A549 treated with GW870086 at 1 μM for 4 hours (cell line): Measurements from ENCODE around the gene SUV39H2. TPM values are rescaled to one million over a fixed set of nuclear protein-coding genes. Genes with fewer than 3 reads are reported as not detected.

Experiments used
- total RNA-seq: library from RNA; stranded (reverse); fragments of 200-300 nt; extraction: Qiagen RNA extraction; gene quantifications from 5 replicates; pipeline ENCODE4 v1.2.3, GENCODE V29; 2022; ENCODE audit warnings: low read depth

The SUV39H2 gene
- total RNA-seq = 18.9 to 23.0 TPM (median 20.8 TPM) in 5 replicates

GRCh38 chr10:14878266-14879123 lies at the start of gene SUV39H2:
Gene SUV39H2, plus strand, starts transcription at chr10:14878866. Its CDS starts 23 bp downstream, at chr10:14878889.

GRCh38 chr10:14837757-14838581 lies 40.7 kb upstream of the SUV39H2 start, which contains the start of the genes CDNF, HSPA14 and MSANTD7:
Gene CDNF, minus strand, starts transcription at chr10:14838037. Its CDS starts 91 bp downstream, at chr10:14837946.
Gene HSPA14, plus strand, starts transcription at chr10:14838306. Its CDS starts 97 bp downstream, at chr10:14838403.
Gene MSANTD7, plus strand, starts transcription at chr10:14838306. Its CDS starts 3,979 bp downstream, at chr10:14842285.

Other genes starting within 250 kb of the SUV39H2 start
- gene FAM107B, start 104.0 kb upstream of the SUV39H2 start, total RNA-seq = 99.4 to 139 TPM (median 132 TPM) in 5 replicates
- 0.95 to 1.6 TPM (median 1.3 TPM) in 5 replicates for gene CDNF, start 40.8 kb upstream of the SUV39H2 start, total RNA-seq
- 43.8 to 46.0 TPM (median 45.1 TPM) in 5 replicates for gene HSPA14, start 40.6 kb upstream of the SUV39H2 start, total RNA-seq
- gene MSANTD7, start 40.6 kb upstream of the SUV39H2 start, total RNA-seq = 11.5 to 13.5 TPM (median 12.8 TPM) in 5 replicates
- gene DCLRE1C, start 75.2 kb downstream of the SUV39H2 start, total RNA-seq = 3.9 to 6.6 TPM (median 5.7 TPM) in 5 replicates
- 0.55 to 1.0 TPM (median 0.77 TPM) in 5 replicates for gene MEIG1, start 80.5 kb downstream of the SUV39H2 start, total RNA-seq
- 0.39 to 0.59 TPM (median 0.43 TPM) in 5 replicates for gene OLAH, start 165.1 kb downstream of the SUV39H2 start, total RNA-seq
- gene ACBD7, start 209.9 kb downstream of the SUV39H2 start, total RNA-seq = 0.85 to 1.3 TPM (median 1.1 TPM) in 5 replicates
- gene RPP38, start 218.5 kb downstream of the SUV39H2 start, total RNA-seq = 33.1 to 41.4 TPM (median 38.0 TPM) in 5 replicates